Measurements from ENCODE around the gene HOMER2. TPM values are rescaled to one million over a fixed set of nuclear protein-coding genes. Genes with fewer than 3 reads are reported as not detected.

Gene HOMER2
- total RNA-seq, 1 donor from 2014 or later, result 59.0 TPM

GRCh38 chr15:82802497-82802896 is 150.0 kb downstream of the HOMER2 start:
- no peak for DNase-seq (ENCODE audit: low spot score)

GRCh38 chr15:82799183-82799841 is 153.2 kb downstream of the HOMER2 start:
- no peak for DNase-seq (ENCODE audit: low spot score)

Other genes starting within 250 kb of the HOMER2 start
- gene AP3B2, start 242.8 kb downstream of the HOMER2 start, total RNA-seq (ENCODE audit: insufficient read depth, low replicate concordance), result 2.9 TPM
- gene FSD2, start 146.7 kb downstream of the HOMER2 start, total RNA-seq (ENCODE audit: insufficient read depth, low replicate concordance), result 1.2 TPM
- gene WHAMM, start 143.1 kb downstream of the HOMER2 start, total RNA-seq (ENCODE audit: insufficient read depth, low replicate concordance), result 8.7 TPM
- 27.0 TPM for gene RAMAC, start 33.5 kb upstream of the HOMER2 start, total RNA-seq (ENCODE audit: insufficient read depth, low replicate concordance)
- gene C15orf40, start 58.9 kb upstream of the HOMER2 start, total RNA-seq (ENCODE audit: insufficient read depth, low replicate concordance), result 13.5 TPM
- gene BTBD1, start 114.5 kb upstream of the HOMER2 start, total RNA-seq (ENCODE audit: insufficient read depth, low replicate concordance), result 65.5 TPM
- 4.6 TPM for gene TM6SF1, start 154.9 kb upstream of the HOMER2 start, total RNA-seq (ENCODE audit: insufficient read depth, low replicate concordance)

Data from umbilical cord (tissue), 2 donors.